CD14-positive monocyte (primary cell): Measurements from ENCODE around the gene OR2V1. TPM values are rescaled to one million over a fixed set of nuclear protein-coding genes. Genes with fewer than 3 reads are reported as not detected.

Experiments used
- DNase-seq, 3 donors: peaks; one replicate each; pipeline ENCODE4 v3.0.0-alpha.2; 2011 to 2022
- H2AFZ ChIP-seq: 2 replicates; pipeline ENCODE4 v1.6.0; 2012; ENCODE audit warnings: mild to moderate bottlenecking, low read depth, low read length, inconsistent platforms; ENCODE audit not compliant: insufficient read depth, poor library complexity, severe bottlenecking
- H3K27ac ChIP-seq, 2 donors: 1 replicate in 1 of 2; 2 replicates in 1 of 2; pipeline ENCODE4 v1.5.1; 2012 to 2013; ENCODE audit warnings: low read length in 2 of 2, control low read depth in 1 of 2, inconsistent platforms in 1 of 2, low read depth in 1 of 2, mild to moderate bottlenecking in 1 of 2
- H3K27me3 ChIP-seq, 2 donors: one replicate each; pipeline versions ENCODE4 v1.6.0 to v1.6.1; 2011 to 2013; ENCODE audit warnings: low read length in 2 of 2; ENCODE audit not compliant: control insufficient read depth in 2 of 2, insufficient read depth in 2 of 2
- H3K36me3 ChIP-seq, 2 donors: replicated peaks in 1 of 2; 1 replicate in 1 of 2; 2 replicates in 1 of 2; pipeline versions ENCODE4 v1.5.1 to v1.6.1; 2012 to 2013; ENCODE audit warnings: low read length in 2 of 2, control low read depth in 1 of 2, inconsistent platforms in 1 of 2, mild to moderate bottlenecking in 1 of 2; ENCODE audit not compliant: insufficient read depth in 2 of 2, control insufficient read depth in 1 of 2
- H3K4me1 ChIP-seq, 2 donors: 1 replicate in 1 of 2; 2 replicates in 1 of 2; pipeline versions ENCODE4 v1.5.1 to v1.6.1; 2012 to 2013; ENCODE audit warnings: low read length in 2 of 2, control low read depth in 1 of 2, inconsistent platforms in 1 of 2, mild to moderate bottlenecking in 1 of 2, moderate library complexity in 1 of 2; ENCODE audit not compliant: insufficient read depth in 2 of 2, control insufficient read depth in 1 of 2
- H3K4me2 ChIP-seq: replicated peaks from 2 replicates; pipeline ENCODE3; 2012; ENCODE audit warnings: low read length, moderate library complexity, mild to moderate bottlenecking; ENCODE audit not compliant: poor library complexity, severe bottlenecking; ENCODE audit errors: extremely low read depth
- H3K4me3 ChIP-seq, 3 experiments: fragments of 200-600 bp in 1 of 3; sonication (generic) in 1 of 3; replicated peaks in 1 of 3; 1 replicate in 2 of 3; 2 replicates in 1 of 3; pipeline ENCODE4 v1.5.1; 2011 to 2013; ENCODE audit warnings: low read length in 3 of 3, mild to moderate bottlenecking in 3 of 3, control low read depth in 2 of 3, low read depth in 2 of 3, inconsistent platforms in 1 of 3, moderate library complexity in 1 of 3
- H3K79me2 ChIP-seq: 2 replicates; pipeline ENCODE4 v1.6.0; 2012; ENCODE audit warnings: mild to moderate bottlenecking, control low read depth, inconsistent platforms, low read length, moderate library complexity; ENCODE audit not compliant: insufficient read depth
- H3K9ac ChIP-seq: 2 replicates; pipeline ENCODE4 v1.6.0; 2017; ENCODE audit warnings: low read length, mild to moderate bottlenecking; ENCODE audit not compliant: insufficient read depth, poor library complexity, severe bottlenecking
- H3K9me3 ChIP-seq, 2 donors: replicated peaks in 1 of 2; 1 replicate in 1 of 2; 2 replicates in 1 of 2; pipeline versions ENCODE4 v1.5.1 to v1.6.1; 2012 to 2013; ENCODE audit warnings: low read length in 2 of 2, control low read depth in 1 of 2; ENCODE audit not compliant: control insufficient read depth in 1 of 2, insufficient read depth in 1 of 2
- H4K20me1 ChIP-seq: 2 replicates; pipeline ENCODE4 v1.6.0; 2012; ENCODE audit warnings: mild to moderate bottlenecking, low read length, control low read depth, moderate library complexity; ENCODE audit not compliant: insufficient read depth
- H3K27ac Mint-ChIP-seq, 7 donors: one replicate each; pipeline ENCODE4 v1.8.0; 2020; ENCODE audit warnings: mild to moderate bottlenecking in 7 of 7, mixed read lengths in 7 of 7, moderate library complexity in 6 of 7, inconsistent platforms in 2 of 7
- H3K27me3 Mint-ChIP-seq, 3 donors: one replicate each; pipeline ENCODE4 v1.8.0; 2021 to 2022; ENCODE audit warnings: low read depth in 3 of 3, mild to moderate bottlenecking in 3 of 3, mixed read lengths in 3 of 3, moderate library complexity in 3 of 3, inconsistent platforms in 1 of 3
- H3K36me3 Mint-ChIP-seq, 2 donors: one replicate each; pipeline ENCODE4 v1.8.0; 2020; ENCODE audit warnings: mixed read lengths in 2 of 2, inconsistent platforms in 1 of 2, mild to moderate bottlenecking in 1 of 2
- H3K4me1 Mint-ChIP-seq: one replicate; pipeline ENCODE4 v1.8.0; 2020; ENCODE audit warnings: mild to moderate bottlenecking, mixed read lengths
- H3K4me3 Mint-ChIP-seq, 2 donors: one replicate each; pipeline ENCODE4 v1.8.0; 2020; ENCODE audit warnings: mild to moderate bottlenecking in 2 of 2, mixed read lengths in 2 of 2, moderate library complexity in 1 of 2
- H3K9me3 Mint-ChIP-seq, 7 donors: one replicate each; pipeline ENCODE4 v1.8.0; 2020 to 2022; ENCODE audit warnings: mixed read lengths in 7 of 7, mild to moderate bottlenecking in 6 of 7, moderate library complexity in 6 of 7, inconsistent platforms in 2 of 7
- CTCF ChIP-seq: fragments of 200-600 bp; IDR thresholded peaks from one replicate; pipeline ENCODE4 v1.8.0; 2022; ENCODE audit warnings: antibody characterized with exemption, mild to moderate bottlenecking
- WGBS: methylation state at CpG from one replicate; pipeline ENCODE4 v1.1.5; 2013; ENCODE audit warnings: missing lambda C conversion rate; ENCODE audit not compliant: insufficient coverage; 5-methylcytosine and 5-hydroxymethylcytosine counted together
- intact Hi-C, 2 donors: fragments of 100-400 bp; cut with micrococcal nuclease; formaldehyde crosslinking; loops; one replicate each; pipeline versions ENCODE4 v1.15.0 to v1.15.1; 2023
- polyA plus RNA-seq, 3 donors: library from polyadenylated mRNA; depleted of rRNA in 1 of 3; unstranded in 2 of 3; stranded (reverse) in 1 of 3; fragments of 300-500 nt in 2 of 3; fragments of >200 nt in 1 of 3; fragmentation: Illumina TruSeq in 2 of 3; gene quantifications; 1 replicate in 2 of 3; 2 replicates in 1 of 3; pipeline ENCODE4 v1.2.3, GENCODE V29; 2012 to 2021

Gene OR2V1
- polyA plus RNA-seq, 3 donors: not detected

- Histone ChIP-seq H3K36me3 (no peaks in the 10 kb centered on the region), H3K27me3 (peaks cover 0 to 5% of the 10 kb centered on the region in 2 donors), H3K4me3 (no peak overlapping the region), H3K4me1 (peaks cover 0 to under 1% of the 10 kb centered on the region in 2 donors), H3K27ac (no peak overlapping the region), H3K4me2 (no peak overlapping the region), H4K20me1 (no peaks in the 10 kb centered on the region), H3K9ac (no peak overlapping the region), H3K79me2 (no peaks in the 10 kb centered on the region), H3K9me3 (peaks cover 0 to 5% of the 10 kb centered on the region in 2 donors), H2AFZ (no peak overlapping the region)
- no peak for DNase-seq
- Mint-ChIP-seq H3K4me3 (no peak overlapping the region), H3K27me3 (peaks cover 17 to 35% (median 33%) of the 10 kb centered on the region in 3 donors), H3K4me1 (no peaks in the 10 kb centered on the region), H3K27ac (no peak overlapping the region), H3K36me3 (no peaks in the 10 kb centered on the region), H3K9me3 (peaks cover 0 to 12% (median 3%) of the 10 kb centered on the region in 7 donors)
- WGBS: 96% methylated on average over 8 of the region's 10 CpGs
- intact Hi-C loops: no loop called here
- TF ChIP-seq CTCF: no peak
Observed at GRCh38 chr5:181127456-181127855, 3.5 kb downstream of the OR2V1 start.

GRCh38 chr5:181126841-181127240 lies 4.1 kb downstream of the OR2V1 start:
- peaks cover 6% of the 10 kb centered on the region in 2 donors for H3K4me1 ChIP-seq
- H3K9me3 ChIP-seq: peaks cover 0 to 8% of the 10 kb centered on the region in 2 donors
- Mint-ChIP-seq H3K9me3 (peaks cover 0 to 12% (median 3%) of the 10 kb centered on the region in 7 donors), H3K36me3 (no peaks in the 10 kb centered on the region), H3K4me3 (no peak overlapping the region), H3K27ac (no peak overlapping the region), H3K4me1 (peaks cover 4% of the 10 kb centered on the region), H3K27me3 (peaks cover 14 to 38% (median 37%) of the 10 kb centered on the region in 3 donors)
- 70% methylated on average over 18 of the region's 18 CpGs for WGBS
- no peak for DNase-seq
- no peaks in the 10 kb centered on the region for H3K36me3 ChIP-seq
- H3K79me2 ChIP-seq: no peaks in the 10 kb centered on the region
- TF ChIP-seq CTCF: no peak
- no peak overlapping the region for H3K4me2 ChIP-seq
- H2AFZ ChIP-seq: no peak overlapping the region
- H3K27ac ChIP-seq: no peak overlapping the region
- no peak overlapping the region for H3K4me3 ChIP-seq
- H3K9ac ChIP-seq: no peak overlapping the region
- intact Hi-C loops: no loop called here
- H4K20me1 ChIP-seq: no peaks in the 10 kb centered on the region
- peaks cover 0 to 4% of the 10 kb centered on the region in 2 donors for H3K27me3 ChIP-seq
